Fibroblast of lung (primary cell): Measurements from ENCODE around the gene MKLN1. TPM values are rescaled to one million over a fixed set of nuclear protein-coding genes. Genes with fewer than 3 reads are reported as not detected.

Experiments
- DNase-seq, 2 donors: peaks; one replicate each; pipeline versions ENCODE4 v3.0.0 to v3.0.0-alpha.2; 2010; ENCODE audit warnings: low read depth in 2 of 2
- H2AFZ ChIP-seq: 2 replicates; pipeline ENCODE4 v1.5.1; 2012; ENCODE audit warnings: low read length, control low read depth, inconsistent platforms
- H3K27ac ChIP-seq: 2 replicates; pipeline ENCODE4 v1.5.1; 2011; ENCODE audit warnings: low read length, control low read depth; ENCODE audit not compliant: insufficient read depth
- H3K27me3 ChIP-seq: 2 replicates; pipeline ENCODE4 v1.5.1; 2011; ENCODE audit warnings: mild to moderate bottlenecking, low read length; ENCODE audit not compliant: control insufficient read depth, insufficient read depth
- H3K36me3 ChIP-seq: 2 replicates; pipeline ENCODE4 v1.5.1; 2011; ENCODE audit warnings: low read length; ENCODE audit not compliant: control insufficient read depth, insufficient read depth
- H3K4me1 ChIP-seq: 2 replicates; pipeline ENCODE4 v1.5.1; 2011; ENCODE audit warnings: low read length; ENCODE audit not compliant: control insufficient read depth, insufficient read depth; ENCODE audit errors: extremely low read depth
- H3K4me2 ChIP-seq: 2 replicates; pipeline ENCODE4 v1.5.1; 2011; ENCODE audit warnings: low read length, control low read depth; ENCODE audit not compliant: insufficient read depth; ENCODE audit errors: extremely low read depth
- H3K4me3 ChIP-seq, 4 experiments: fragments of 200-600 bp in 1 of 4; sonication (generic) in 1 of 4; replicated peaks in 1 of 4; 2 replicates each; pipeline ENCODE4 v1.5.1; 2011 to 2016; ENCODE audit warnings: low read length in 4 of 4, low read depth in 3 of 4, mild to moderate bottlenecking in 3 of 4, control low read depth in 2 of 4, inconsistent platforms in 1 of 4, mixed read lengths in 1 of 4; ENCODE audit not compliant: insufficient read depth in 1 of 4; ENCODE audit errors: control extremely low read depth in 1 of 4
- H3K79me2 ChIP-seq: 2 replicates; pipeline ENCODE4 v1.5.1; 2012; ENCODE audit warnings: mild to moderate bottlenecking, low read length, inconsistent platforms; ENCODE audit not compliant: control insufficient read depth, insufficient read depth
- H3K9ac ChIP-seq: 2 replicates; pipeline ENCODE4 v1.5.1; 2011; ENCODE audit warnings: mild to moderate bottlenecking, low read length, control low read depth; ENCODE audit not compliant: insufficient read depth
- H3K9me3 ChIP-seq: 2 replicates; pipeline ENCODE4 v1.5.1; 2012; ENCODE audit warnings: low read depth, low read length; ENCODE audit not compliant: control insufficient read depth, insufficient read depth
- H4K20me1 ChIP-seq: 2 replicates; pipeline ENCODE4 v1.5.1; 2011; ENCODE audit warnings: low read length; ENCODE audit not compliant: control insufficient read depth, insufficient read depth; ENCODE audit errors: extremely low read depth
- EZH2 ChIP-seq: IDR thresholded peaks from 2 replicates; pipeline ENCODE4 v1.5.1; 2012; ENCODE audit warnings: low read length, control low read depth, mild to moderate bottlenecking; ENCODE audit errors: missing control alignments
- polyA plus RNA-seq, 2 donors: library from polyadenylated mRNA; depleted of rRNA in 1 of 2; stranded (reverse) in 1 of 2; unstranded in 1 of 2; fragments of >200 nt; gene quantifications; 2 replicates each; pipeline ENCODE4 v1.2.1, GENCODE V29; 2011 to 2012; ENCODE audit warnings: missing spikeins in 1 of 2
- total RNA-seq: library from RNA; depleted of rRNA; stranded (reverse); fragments of >200 nt; gene quantifications from 2 replicates; pipeline ENCODE4 v1.2.1, GENCODE V29; 2014
- TF ChIP-seq, protein P1 (sequence below), 2 donors: IDR thresholded peaks in 1 of 2; conservative IDR thresholded peaks in 1 of 2; 1 replicate in 1 of 2; 2 replicates in 1 of 2; pipeline ENCODE4 v1.5.1; 2011 to 2012; ENCODE audit warnings: low read length in 2 of 2, control low read depth in 1 of 2, inconsistent platforms in 1 of 2, low read depth in 1 of 2, mild to moderate bottlenecking in 1 of 2

The MKLN1 gene
- total and polyA plus RNA-seq, 2 donors (not counting 1 experiment from before 2014, with no cell fraction given) = 33.9 to 46.4 TPM

DNA sequence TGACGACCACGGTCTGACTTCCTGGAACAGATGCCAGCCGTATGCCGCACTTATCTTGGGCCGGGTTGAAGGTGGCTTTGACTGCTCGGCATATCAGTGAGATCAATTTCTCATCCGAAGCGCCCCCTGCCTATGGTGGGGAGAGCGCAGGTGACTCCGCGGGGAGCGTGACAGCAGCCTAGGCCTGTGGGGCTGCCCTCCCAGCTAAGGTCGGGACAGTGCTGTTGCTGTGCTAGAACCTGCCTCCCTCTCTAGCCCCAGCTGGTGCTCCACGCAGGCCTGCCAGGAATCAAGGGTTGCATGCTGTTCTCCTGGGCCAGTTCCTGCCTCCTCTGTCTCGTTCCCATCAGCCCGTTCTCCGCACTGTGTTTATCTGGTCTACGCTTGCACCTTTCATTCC, 178.9 kb downstream of the MKLN1 start:
- no peak for DNase-seq
- Histone ChIP-seq H3K36me3 (no peaks in the 10 kb centered on the region), H3K4me2 (no peak overlapping the region), H2AFZ (no peak overlapping the region), H3K4me1 (peaks cover 11% of the 10 kb centered on the region), H3K79me2 (no peaks in the 10 kb centered on the region), H3K9ac (no peak overlapping the region), H3K27ac (no peak overlapping the region), H3K4me3 (no peak overlapping the region), H4K20me1 (no peaks in the 10 kb centered on the region), H3K9me3 (no peaks in the 10 kb centered on the region), H3K27me3 (peaks cover 4% of the 10 kb centered on the region)
- no peak for TF ChIP-seq EZH2
- TF ChIP-seq, protein P1, sequence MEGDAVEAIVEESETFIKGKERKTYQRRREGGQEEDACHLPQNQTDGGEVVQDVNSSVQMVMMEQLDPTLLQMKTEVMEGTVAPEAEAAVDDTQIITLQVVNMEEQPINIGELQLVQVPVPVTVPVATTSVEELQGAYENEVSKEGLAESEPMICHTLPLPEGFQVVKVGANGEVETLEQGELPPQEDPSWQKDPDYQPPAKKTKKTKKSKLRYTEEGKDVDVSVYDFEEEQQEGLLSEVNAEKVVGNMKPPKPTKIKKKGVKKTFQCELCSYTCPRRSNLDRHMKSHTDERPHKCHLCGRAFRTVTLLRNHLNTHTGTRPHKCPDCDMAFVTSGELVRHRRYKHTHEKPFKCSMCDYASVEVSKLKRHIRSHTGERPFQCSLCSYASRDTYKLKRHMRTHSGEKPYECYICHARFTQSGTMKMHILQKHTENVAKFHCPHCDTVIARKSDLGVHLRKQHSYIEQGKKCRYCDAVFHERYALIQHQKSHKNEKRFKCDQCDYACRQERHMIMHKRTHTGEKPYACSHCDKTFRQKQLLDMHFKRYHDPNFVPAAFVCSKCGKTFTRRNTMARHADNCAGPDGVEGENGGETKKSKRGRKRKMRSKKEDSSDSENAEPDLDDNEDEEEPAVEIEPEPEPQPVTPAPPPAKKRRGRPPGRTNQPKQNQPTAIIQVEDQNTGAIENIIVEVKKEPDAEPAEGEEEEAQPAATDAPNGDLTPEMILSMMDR (conservative IDR thresholded peaks at IDR 0.05 in 1 of 2, IDR thresholded peaks at IDR 0.05 in 1 of 2; ENCODE audit: low read depth in 1 of 2, low read length in 2 of 2) = no peak

DNA sequence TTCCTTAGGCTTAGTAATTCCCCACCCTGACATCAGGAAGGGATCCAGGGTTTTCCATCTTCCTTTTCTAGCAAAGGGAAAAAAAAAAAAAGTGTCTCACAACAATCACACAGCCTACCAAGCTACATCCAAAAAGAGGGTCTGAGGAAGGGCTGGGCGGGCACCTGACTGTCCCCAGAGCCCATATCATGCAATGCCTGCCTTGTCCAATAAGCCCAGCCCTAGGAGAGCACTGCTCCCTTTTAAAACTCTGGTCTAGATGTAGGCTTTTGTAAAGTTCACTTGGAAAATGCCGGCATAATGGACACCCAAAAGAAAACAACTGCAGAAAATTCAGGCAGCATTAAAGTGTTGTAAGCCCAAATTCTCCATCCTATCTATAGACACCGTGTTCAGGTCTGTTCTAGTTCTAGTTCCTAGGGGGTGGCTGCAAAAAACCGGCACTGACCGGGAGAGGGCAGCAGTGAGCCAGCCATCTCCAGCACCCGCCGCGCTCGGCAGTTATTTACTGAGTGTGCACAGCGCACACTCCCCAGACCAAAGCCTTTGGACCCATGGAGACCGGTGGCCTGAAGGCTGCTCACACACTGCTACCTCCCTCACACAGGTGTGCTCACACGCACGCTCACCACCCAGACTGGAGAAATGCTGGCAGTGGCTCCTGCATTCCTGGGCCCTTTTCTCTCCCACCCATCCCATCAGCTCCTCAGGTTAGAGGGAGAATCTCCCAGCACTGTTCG, 180.1 kb downstream of the MKLN1 start:
- Histone ChIP-seq H3K9ac (no peak overlapping the region), H3K9me3 (no peaks in the 10 kb centered on the region), H2AFZ (peak overlapping the region; percentile 59), H4K20me1 (no peaks in the 10 kb centered on the region), H3K79me2 (no peaks in the 10 kb centered on the region), H3K36me3 (no peaks in the 10 kb centered on the region), H3K27ac (no peak overlapping the region), H3K27me3 (peaks cover 4% of the 10 kb centered on the region), H3K4me1 (peaks cover 8% of the 10 kb centered on the region), H3K4me3 (no peak overlapping the region), H3K4me2 (no peak overlapping the region)
- TF ChIP-seq, protein P1 (conservative IDR thresholded peaks at IDR 0.05 in 1 of 2, IDR thresholded peaks at IDR 0.05 in 1 of 2; ENCODE audit: low read depth in 1 of 2, low read length in 2 of 2) = peak; percentile 90 to 93
- no peak for TF ChIP-seq EZH2
- peak; percentile 40 to 61 for DNase-seq

DNA sequence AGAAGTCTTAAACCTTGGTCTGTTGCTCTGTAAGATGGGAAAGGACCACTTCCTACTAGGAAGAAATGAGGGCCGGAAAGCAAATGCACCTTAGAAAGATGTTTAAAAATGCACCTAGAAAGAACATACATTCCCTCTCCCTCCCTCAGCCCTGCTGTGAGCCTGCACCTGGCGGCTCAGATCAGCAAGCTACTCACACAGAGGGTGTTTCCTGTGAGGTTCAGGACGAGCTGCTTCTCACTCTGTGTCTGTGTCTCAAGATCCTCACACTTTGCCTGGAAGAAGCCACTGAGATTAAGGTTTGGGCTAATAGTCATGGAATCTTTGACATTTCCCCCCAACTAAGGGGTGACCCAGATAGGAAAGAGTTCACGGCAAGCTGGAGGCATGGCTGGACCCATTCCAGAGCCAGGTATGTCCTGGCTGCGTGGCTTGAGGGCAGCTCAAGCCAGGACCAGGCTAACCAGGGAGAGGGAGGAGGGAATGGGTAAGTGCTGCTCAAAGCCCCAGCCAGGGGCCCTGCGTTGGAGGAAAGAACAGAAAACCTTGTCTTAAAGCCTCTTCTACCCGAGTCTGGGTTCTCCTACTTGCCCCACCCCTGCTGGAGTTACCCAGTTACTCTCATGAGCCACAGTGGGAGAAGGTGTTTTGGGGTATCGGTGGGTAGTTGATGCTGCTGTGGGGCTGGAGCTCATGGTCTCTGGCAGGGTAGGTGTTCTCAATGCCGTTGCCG, 181.2 kb downstream of the MKLN1 start:
- Histone ChIP-seq H3K27me3 (peaks cover 4% of the 10 kb centered on the region), H3K27ac (no peak overlapping the region), H3K4me3 (no peak overlapping the region), H3K79me2 (no peaks in the 10 kb centered on the region), H2AFZ (no peak overlapping the region), H3K9ac (no peak overlapping the region), H3K4me1 (peaks cover 4% of the 10 kb centered on the region), H3K36me3 (no peaks in the 10 kb centered on the region), H3K4me2 (no peak overlapping the region), H3K9me3 (no peaks in the 10 kb centered on the region), H4K20me1 (no peaks in the 10 kb centered on the region)
- no peak for DNase-seq
- no peak for TF ChIP-seq EZH2
- TF ChIP-seq, protein P1 (conservative IDR thresholded peaks at IDR 0.05 in 1 of 2, IDR thresholded peaks at IDR 0.05 in 1 of 2; ENCODE audit: low read depth in 1 of 2, low read length in 2 of 2) = no peak
